ENCODE data around the gene SLC27A3.

Gene SLC27A3, protein sequence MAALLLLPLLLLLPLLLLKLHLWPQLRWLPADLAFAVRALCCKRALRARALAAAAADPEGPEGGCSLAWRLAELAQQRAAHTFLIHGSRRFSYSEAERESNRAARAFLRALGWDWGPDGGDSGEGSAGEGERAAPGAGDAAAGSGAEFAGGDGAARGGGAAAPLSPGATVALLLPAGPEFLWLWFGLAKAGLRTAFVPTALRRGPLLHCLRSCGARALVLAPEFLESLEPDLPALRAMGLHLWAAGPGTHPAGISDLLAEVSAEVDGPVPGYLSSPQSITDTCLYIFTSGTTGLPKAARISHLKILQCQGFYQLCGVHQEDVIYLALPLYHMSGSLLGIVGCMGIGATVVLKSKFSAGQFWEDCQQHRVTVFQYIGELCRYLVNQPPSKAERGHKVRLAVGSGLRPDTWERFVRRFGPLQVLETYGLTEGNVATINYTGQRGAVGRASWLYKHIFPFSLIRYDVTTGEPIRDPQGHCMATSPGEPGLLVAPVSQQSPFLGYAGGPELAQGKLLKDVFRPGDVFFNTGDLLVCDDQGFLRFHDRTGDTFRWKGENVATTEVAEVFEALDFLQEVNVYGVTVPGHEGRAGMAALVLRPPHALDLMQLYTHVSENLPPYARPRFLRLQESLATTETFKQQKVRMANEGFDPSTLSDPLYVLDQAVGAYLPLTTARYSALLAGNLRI

GRCh38 chr1:153774780-153775457, at the start of gene SLC27A3:
Gene SLC27A3, plus strand, starts transcription at chr1:153775407. Its CDS starts 91 bp downstream, at chr1:153775498.
- peak; percentile 13 to 27 for DNase-seq (ENCODE audit: low read depth in 2 of 2)

GRCh38 chr1:153727463-153728304, 47.5 kb upstream of the SLC27A3 start, which contains the start of gene INTS3:
Gene INTS3, plus strand, starts transcription at chr1:153728050. Its CDS starts 585 bp downstream, at chr1:153728635.
- DNase-seq (ENCODE audit: low read depth in 2 of 2) = peak; percentile 94 to 99

DNA sequence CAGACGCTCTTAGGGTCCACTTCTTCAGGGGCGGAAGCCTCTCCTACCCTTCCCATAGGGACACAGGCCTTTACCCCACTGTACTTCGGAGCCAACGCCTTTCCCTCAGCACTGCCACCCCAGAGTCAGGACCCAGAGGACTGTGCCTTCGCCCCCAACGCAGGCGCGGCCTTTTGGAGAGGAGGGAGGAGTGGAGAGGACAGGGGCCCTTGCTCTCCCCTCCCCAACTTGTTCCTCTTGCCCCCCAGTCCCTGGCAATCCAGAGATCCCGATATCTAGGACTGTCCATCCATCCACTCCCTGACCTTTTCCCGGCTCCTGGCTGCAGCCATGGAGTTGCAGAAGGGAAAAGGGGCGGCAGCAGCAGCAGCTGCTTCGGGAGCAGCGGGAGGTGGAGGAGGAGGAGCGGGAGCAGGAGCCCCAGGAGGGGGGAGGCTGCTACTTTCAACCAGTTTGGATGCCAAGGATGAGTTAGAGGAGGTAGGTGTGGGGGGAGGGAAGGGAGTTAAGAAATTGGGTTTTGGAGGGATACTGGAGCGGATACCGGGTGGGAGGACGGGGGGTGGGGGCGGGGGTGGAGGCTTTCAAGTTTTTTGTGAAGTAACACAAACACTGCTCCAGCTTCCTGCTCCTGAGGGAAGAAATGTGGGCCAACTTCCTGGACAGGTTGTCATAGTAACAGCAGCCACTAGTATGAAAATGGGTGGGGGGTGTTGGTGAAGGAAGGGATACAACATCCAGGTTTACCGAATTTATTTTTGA, 46.7 kb upstream of the SLC27A3 start:
- peak; percentile 12 to 13 for DNase-seq (ENCODE audit: low read depth in 2 of 2)

GRCh38 chr1:153730468-153730988, 44.7 kb upstream of the SLC27A3 start:
- DNase-seq (ENCODE audit: low read depth in 2 of 2) = no peak

DNA sequence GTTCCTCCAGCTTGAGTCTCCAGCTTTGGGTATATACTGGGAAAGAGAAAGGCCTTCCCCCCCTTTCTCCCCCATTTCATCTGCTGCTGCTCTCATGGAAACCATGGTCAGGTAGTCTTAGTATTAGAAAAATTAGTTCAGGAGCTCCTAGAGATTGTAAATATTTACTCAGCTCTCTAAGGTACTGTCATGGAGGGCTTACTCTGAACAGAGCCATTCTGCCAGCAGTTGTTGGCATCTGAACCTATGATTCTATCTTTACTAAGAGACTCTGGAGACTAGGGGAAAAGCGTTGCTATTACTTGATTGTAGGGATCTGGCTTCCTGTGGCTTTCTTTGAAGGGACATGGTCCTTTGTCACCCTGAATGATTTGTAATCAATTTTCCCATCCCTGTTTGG, 41.2 kb upstream of the SLC27A3 start:
- DNase-seq (ENCODE audit: low read depth in 2 of 2) = no peak

DNA sequence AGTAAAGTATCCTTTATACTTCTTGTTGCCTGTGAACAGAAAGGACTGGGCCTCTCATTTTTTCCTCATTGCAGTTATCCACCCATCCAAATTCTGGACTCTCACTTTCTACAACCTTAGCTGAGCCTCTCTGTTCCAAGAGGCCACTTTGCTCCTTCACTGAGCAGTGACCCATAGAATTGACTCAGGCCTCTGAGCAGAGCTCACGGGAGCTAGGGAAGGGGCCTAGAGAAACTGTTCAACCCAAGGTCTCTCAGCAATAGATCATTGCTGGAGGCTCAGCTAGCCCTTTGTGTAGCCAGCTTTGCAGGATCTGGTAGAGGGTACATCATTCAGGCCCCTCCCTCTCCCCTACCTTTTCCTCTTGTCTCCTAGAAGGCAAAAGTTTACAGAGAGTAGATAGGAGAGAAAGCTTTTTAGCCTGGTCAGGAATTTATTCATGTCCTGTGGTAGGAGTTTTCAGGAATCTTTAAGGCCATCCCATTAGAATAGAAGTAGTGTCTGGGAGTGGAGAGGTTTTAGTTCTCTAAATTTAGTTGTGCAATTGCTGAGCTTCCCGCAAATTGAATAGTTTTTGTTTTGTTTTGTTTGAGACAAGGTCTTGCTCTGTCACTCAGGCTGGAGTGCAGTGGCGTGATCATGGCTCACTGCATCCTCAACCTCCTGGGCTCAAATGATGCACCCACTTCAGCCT, 40.7 kb upstream of the SLC27A3 start:
- no peak for DNase-seq (ENCODE audit: low read depth in 2 of 2)

GRCh38 chr1:153735090-153735420, 40.2 kb upstream of the SLC27A3 start:
- no peak for DNase-seq (ENCODE audit: low read depth in 2 of 2)

DNA sequence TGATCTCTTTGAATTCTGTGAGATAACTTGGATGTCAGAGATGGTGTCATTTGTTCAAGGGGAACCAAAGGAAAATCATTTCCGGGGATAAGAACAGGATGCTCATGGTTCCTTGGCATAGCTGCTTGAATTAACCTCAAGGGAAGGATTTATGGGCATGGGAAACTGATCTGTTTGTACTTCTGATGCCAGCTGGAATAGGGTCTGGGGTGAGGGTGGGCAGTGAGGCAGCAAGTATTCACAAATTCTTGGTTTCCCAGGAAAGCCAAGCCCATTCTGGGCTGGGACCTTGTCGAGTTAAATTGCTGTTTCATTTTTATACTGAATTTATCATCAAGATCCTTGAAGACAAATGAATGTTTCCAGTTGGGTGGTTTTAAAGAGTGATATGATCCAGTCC, 33.2 kb upstream of the SLC27A3 start:
- no peak for DNase-seq (ENCODE audit: low read depth in 2 of 2)

DNA sequence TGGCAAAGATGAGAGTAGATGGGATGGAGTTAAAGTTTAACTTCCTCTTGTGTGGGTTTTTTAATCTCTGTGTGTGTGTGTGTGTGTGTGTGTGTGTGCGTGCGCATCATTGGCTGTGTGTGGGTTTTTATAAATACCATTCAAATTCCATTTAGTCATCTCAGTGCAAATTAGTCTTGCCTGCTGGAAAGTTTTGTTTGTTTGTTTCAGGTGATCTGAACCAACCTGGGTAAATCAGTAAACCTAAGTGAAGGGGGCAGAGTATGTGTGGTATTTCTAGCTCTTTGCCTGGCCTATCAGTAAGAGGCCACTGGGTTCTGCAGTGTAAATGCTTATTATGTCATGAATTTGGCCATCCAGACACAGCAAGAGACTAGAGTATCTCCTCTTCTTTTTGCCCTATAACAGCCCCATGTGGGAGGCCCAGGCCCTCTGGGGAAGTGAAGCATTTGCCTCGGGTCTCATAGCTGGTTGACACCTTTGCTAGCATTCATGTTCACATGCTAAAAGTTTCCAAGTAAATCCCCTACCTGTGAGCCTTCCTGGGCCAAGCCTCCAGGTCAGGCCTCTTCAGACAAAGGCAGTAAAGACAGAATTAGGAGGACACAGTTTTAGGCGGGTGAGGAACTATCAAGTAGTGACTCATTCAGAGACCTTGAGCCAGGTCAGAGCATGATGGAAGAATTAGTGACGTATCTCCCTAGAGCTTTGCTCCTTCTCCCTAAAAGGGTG, 32.6 kb upstream of the SLC27A3 start:
- DNase-seq (ENCODE audit: low read depth in 2 of 2) = no peak

DNA sequence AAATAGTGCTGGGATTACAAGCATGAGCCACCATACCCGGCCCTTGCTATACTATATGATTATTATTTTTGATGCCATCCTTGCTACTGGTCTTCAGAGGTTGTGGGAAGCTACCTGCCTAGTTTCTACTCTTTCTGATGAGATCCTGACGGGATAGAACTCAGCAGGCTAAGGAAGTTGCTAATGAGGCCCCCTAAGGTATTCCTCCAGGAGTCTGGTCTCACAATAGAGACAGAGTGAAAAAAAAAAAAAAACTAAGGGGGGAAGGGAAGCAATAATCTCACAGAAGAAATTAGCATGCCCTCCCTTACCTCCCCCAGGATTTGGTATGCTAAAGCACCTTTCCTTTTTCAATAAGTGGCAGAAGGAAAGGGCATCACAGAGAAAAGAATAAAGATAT, 29.8 kb upstream of the SLC27A3 start:
- no peak for DNase-seq (ENCODE audit: low read depth in 2 of 2)

DNA sequence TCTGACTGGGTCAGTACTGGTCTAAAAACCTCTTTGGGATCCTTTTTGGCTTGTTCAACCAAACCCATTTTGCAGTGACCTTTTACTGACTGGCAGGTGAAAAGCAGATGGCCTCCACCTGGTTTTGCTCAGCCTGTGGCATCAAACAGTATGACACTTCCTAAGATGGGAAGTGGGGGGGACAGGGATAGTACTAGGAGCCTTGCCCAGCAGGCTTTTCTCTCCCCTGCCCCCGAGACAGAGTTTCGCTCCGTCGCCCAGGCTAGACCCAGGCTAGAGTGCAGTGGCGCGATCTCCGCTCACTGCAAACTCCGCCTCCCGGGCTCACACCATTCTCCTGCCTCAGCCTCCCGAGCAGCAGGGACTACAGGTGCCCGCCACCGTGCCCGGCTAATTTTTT, 29.0 kb upstream of the SLC27A3 start:
- DNase-seq (ENCODE audit: low read depth in 2 of 2) = no peak

GRCh38 chr1:153748903-153749302, 26.3 kb upstream of the SLC27A3 start:
- DNase-seq (ENCODE audit: low read depth in 2 of 2) = no peak

GRCh38 chr1:153749408-153750005, 25.7 kb upstream of the SLC27A3 start:
- DNase-seq (ENCODE audit: low read depth in 2 of 2) = peak; percentile 61 to 70

GRCh38 chr1:153750026-153750995, 24.9 kb upstream of the SLC27A3 start:
- no peak for DNase-seq (ENCODE audit: low read depth in 2 of 2)

- DNase-seq (ENCODE audit: low read depth in 2 of 2) = no peak
These were observed 23.1 kb upstream of the SLC27A3 start for GRCh38 chr1:153752072-153752471.

- DNase-seq (ENCODE audit: low read depth in 2 of 2) = no peak
These were observed 22.5 kb upstream of the SLC27A3 start for GRCh38 chr1:153752571-153753195.

GRCh38 chr1:153754266-153754665, 20.9 kb upstream of the SLC27A3 start:
- DNase-seq (ENCODE audit: low read depth in 2 of 2) = no peak

Data from stimulated activated CD8-positive, alpha-beta memory T cell treated with anti-CD3 and anti-CD28 coated beads, Interleukin-2, amount 100 ng/mL, for 48 hours (primary cell).